HG02981 (cell line): ENCODE results near the gene KLF1.

Experiments used
- ATAC-seq: cut with Tn5 transposase; IDR thresholded peaks from one replicate; pipeline ENCODE4 v1.9.1; 2021; ENCODE audit warnings: mild to moderate bottlenecking, moderate library complexity; ENCODE audit not compliant: unreplicated experiment

KLF1 gene

GRCh38 chr19:12838886-12839756, 47.9 kb downstream of the KLF1 start:
- no peak for ATAC-seq

GRCh38 chr19:12838182-12838885, 48.7 kb downstream of the KLF1 start, which contains the start of gene MAST1:
Gene MAST1 (plus strand): TSS chr19:12838515. CDS start chr19:12838573, 58 bp downstream.
- ATAC-seq: no peak

- ATAC-seq: no peak
Observed at GRCh38 chr19:12837225-12837624, 49.8 kb downstream of the KLF1 start.

GRCh38 chr19:12836529-12836863, 50.5 kb downstream of the KLF1 start:
- no peak for ATAC-seq

- no peak for ATAC-seq
Observed at GRCh38 chr19:12834976-12835757, 51.8 kb downstream of the KLF1 start.

GRCh38 chr19:12834566-12834943, 52.4 kb downstream of the KLF1 start, which contains the start of gene RTBDN:
Gene RTBDN (minus strand): TSS chr19:12834579. CDS start chr19:12829979, 4,600 bp downstream.
- ATAC-seq: no peak
